Hepatocyte (in vitro differentiated cells): Measurements from ENCODE around the gene USP19. TPM values are rescaled to one million over a fixed set of nuclear protein-coding genes. Genes with fewer than 3 reads are reported as not detected.

Experiments used
- DNase-seq: peaks from one replicate; pipeline ENCODE4 v3.0.0-alpha.2; 2016; ENCODE audit warnings: low spot score
- H2AFZ ChIP-seq: fragments of 200-600 bp; sonication (generic); 2 replicates; pipeline ENCODE4 v1.6.0; 2016; ENCODE audit warnings: antibody characterized with exemption, mild to moderate bottlenecking
- H3K27ac ChIP-seq: fragments of 200-600 bp; sonication (generic); 2 replicates; pipeline ENCODE4 v1.5.1; 2016; ENCODE audit warnings: mild to moderate bottlenecking
- H3K27me3 ChIP-seq: fragments of 200-600 bp; sonication (generic); 2 replicates; pipeline ENCODE4 v1.6.1; 2016
- H3K36me3 ChIP-seq: fragments of 200-600 bp; sonication (generic); replicated peaks from 2 replicates; pipeline ENCODE4 v1.5.1; 2016; ENCODE audit warnings: low read depth; ENCODE audit not compliant: insufficient read depth
- H3K4me1 ChIP-seq: fragments of 200-600 bp; sonication (generic); 2 replicates; pipeline ENCODE4 v1.5.1; 2016; ENCODE audit warnings: mild to moderate bottlenecking, moderate library complexity; ENCODE audit not compliant: insufficient read depth
- H3K4me2 ChIP-seq: fragments of 200-600 bp; sonication (generic); 2 replicates; pipeline ENCODE4 v1.6.0; 2016
- H3K4me3 ChIP-seq: fragments of 200-600 bp; sonication (generic); 2 replicates; pipeline ENCODE4 v1.5.1; 2016; ENCODE audit warnings: mild to moderate bottlenecking
- H3K79me2 ChIP-seq: fragments of 200-600 bp; sonication (generic); 2 replicates; pipeline ENCODE4 v1.6.0; 2017; ENCODE audit warnings: mild to moderate bottlenecking
- H3K9me2 ChIP-seq: fragments of 200-600 bp; sonication (generic); replicated peaks from 2 replicates; pipeline ENCODE4 v1.6.0; 2017; ENCODE audit warnings: mild to moderate bottlenecking; ENCODE audit not compliant: insufficient read depth
- H3K9me3 ChIP-seq: fragments of 200-600 bp; sonication (generic); 2 replicates; pipeline ENCODE4 v1.5.1; 2016; ENCODE audit warnings: low read depth, mild to moderate bottlenecking
- H4K20me1 ChIP-seq: fragments of 200-600 bp; sonication (generic); 2 replicates; pipeline ENCODE4 v1.6.0; 2016; ENCODE audit warnings: mild to moderate bottlenecking; ENCODE audit not compliant: insufficient read depth, poor library complexity, severe bottlenecking
- EZH2 ChIP-seq: fragments of 200-600 bp; sonication (generic); IDR thresholded peaks from 2 replicates; pipeline ENCODE4 v1.6.1; 2016; ENCODE audit warnings: antibody characterized with exemption, mild to moderate bottlenecking, borderline replicate concordance
- EZH2phosphoT487 ChIP-seq: fragments of 200-600 bp; sonication (generic); IDR thresholded peaks from one replicate; pipeline ENCODE4 v1.6.1; 2018; ENCODE audit warnings: antibody characterized with exemption, mild to moderate bottlenecking, low read depth, moderate library complexity; ENCODE audit not compliant: unreplicated experiment, severe bottlenecking
- WGBS: methylation state at CpG from one replicate; pipeline ENCODE4 v1.1.6; 2016; ENCODE audit warnings: low lambda C conversion rate; ENCODE audit errors: missing lambda C conversion rate; 5-methylcytosine and 5-hydroxymethylcytosine counted together
- polyA plus RNA-seq: library from polyadenylated mRNA; unstranded; fragments of >200 nt; fragmentation: Nextera tagmentation; extraction: Ambion mirVana; gene quantifications from 2 replicates; pipeline ENCODE4 v1.2.1, GENCODE V29; 2016
- total RNA-seq: library from RNA; depleted of rRNA; stranded (reverse); fragments of >200 nt; gene quantifications from 2 replicates; pipeline ENCODE4 v1.2.3, GENCODE V29; 2014
- TF ChIP-seq, protein P1 (sequence below): fragments of 200-600 bp; sonication (generic); IDR thresholded peaks from 2 replicates; pipeline ENCODE4 v1.5.1; 2016; ENCODE audit warnings: antibody characterized with exemption, mild to moderate bottlenecking; ENCODE audit not compliant: poor library complexity

Gene USP19
- total and polyA plus RNA-seq, 2 experiments from 2014 or later, result 32.7 to 44.2 TPM

DNA sequence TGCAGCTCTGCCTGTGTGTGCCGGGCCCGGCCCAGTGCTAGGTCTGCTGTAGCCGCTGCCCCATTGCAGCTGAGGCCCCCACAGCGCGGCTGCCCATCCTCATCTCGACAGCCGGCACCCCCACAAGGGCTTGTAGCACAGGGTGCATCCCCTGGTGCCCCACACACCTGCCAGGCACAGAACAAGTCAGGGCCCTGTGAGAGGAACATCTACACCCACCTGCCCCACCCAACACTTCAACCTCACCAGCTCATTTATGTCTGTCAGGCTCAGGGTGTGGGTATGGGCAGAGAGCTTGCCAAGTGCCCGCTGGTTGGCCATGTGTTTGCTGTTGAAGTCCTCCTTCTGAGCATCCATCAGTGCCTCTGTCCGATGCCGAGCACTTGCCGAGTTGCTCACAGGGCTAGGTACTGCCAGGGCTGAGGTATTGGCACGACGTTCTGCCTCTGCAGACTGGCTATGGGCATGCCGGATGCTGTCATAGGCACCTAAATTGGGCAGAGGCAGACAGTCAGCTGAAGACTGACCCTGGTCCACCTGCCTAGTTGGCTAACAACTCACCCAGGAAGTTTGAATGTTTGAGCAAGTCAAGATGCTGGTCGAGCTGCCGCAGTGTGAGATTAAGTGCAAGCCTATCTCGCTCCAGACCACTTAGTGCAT, 2.4 kb upstream of the USP19 start:
- H3K79me2 ChIP-seq, result peaks cover 20% of the 10 kb centered on the region
- H3K9me3 ChIP-seq, result no peaks in the 10 kb centered on the region
- H3K27ac ChIP-seq, result no peak overlapping the region
- peaks cover 9% of the 10 kb centered on the region for H3K4me1 ChIP-seq
- no peaks in the 10 kb centered on the region for H3K36me3 ChIP-seq
- H3K27me3 ChIP-seq, result no peaks in the 10 kb centered on the region
- no peaks in the 10 kb centered on the region for H4K20me1 ChIP-seq
- TF ChIP-seq, protein P1, sequence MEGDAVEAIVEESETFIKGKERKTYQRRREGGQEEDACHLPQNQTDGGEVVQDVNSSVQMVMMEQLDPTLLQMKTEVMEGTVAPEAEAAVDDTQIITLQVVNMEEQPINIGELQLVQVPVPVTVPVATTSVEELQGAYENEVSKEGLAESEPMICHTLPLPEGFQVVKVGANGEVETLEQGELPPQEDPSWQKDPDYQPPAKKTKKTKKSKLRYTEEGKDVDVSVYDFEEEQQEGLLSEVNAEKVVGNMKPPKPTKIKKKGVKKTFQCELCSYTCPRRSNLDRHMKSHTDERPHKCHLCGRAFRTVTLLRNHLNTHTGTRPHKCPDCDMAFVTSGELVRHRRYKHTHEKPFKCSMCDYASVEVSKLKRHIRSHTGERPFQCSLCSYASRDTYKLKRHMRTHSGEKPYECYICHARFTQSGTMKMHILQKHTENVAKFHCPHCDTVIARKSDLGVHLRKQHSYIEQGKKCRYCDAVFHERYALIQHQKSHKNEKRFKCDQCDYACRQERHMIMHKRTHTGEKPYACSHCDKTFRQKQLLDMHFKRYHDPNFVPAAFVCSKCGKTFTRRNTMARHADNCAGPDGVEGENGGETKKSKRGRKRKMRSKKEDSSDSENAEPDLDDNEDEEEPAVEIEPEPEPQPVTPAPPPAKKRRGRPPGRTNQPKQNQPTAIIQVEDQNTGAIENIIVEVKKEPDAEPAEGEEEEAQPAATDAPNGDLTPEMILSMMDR, result no peak
- TF ChIP-seq EZH2 (no peak), EZH2phosphoT487 (no peak)
- no peaks in the 10 kb centered on the region for H3K9me2 ChIP-seq
- no peak overlapping the region for H2AFZ ChIP-seq
- H3K4me2 ChIP-seq, result no peak overlapping the region
- DNase-seq, result no peak
- H3K4me3 ChIP-seq, result no peak overlapping the region
- WGBS, result 94% methylated on average over 17 of the region's 17 CpGs

DNA sequence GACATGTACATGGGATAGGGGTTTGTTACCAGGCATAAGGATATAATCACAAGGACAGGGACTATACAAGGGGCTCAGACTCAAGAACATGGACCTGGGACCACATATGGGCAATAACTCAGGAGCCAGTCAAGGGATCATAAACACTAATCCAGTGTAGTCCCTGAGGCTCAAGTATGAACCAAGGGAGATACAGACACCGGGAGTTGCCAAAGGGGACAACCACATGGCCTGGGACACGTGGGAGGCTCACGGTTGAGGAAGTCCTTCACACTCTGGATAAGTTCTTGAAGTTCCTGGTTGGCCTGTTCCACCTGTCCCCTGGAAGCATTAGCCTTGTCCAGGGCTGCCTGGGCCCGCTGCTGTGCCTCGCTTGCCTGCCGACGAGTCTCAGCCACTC, 1.8 kb upstream of the USP19 start:
- 92% methylated on average over 7 of the region's 7 CpGs for WGBS
- DNase-seq, result no peak
- no peaks in the 10 kb centered on the region for H3K27me3 ChIP-seq
- no peaks in the 10 kb centered on the region for H3K9me3 ChIP-seq
- H3K27ac ChIP-seq, result no peak overlapping the region
- no peak overlapping the region for H2AFZ ChIP-seq
- H3K79me2 ChIP-seq, result peaks cover 20% of the 10 kb centered on the region
- no peaks in the 10 kb centered on the region for H3K36me3 ChIP-seq
- peaks cover 9% of the 10 kb centered on the region for H3K4me1 ChIP-seq
- H3K4me2 ChIP-seq, result no peak overlapping the region
- no peaks in the 10 kb centered on the region for H4K20me1 ChIP-seq
- H3K9me2 ChIP-seq, result no peaks in the 10 kb centered on the region
- no peak overlapping the region for H3K4me3 ChIP-seq
- TF ChIP-seq, protein P1, result no peak
- TF ChIP-seq EZH2, result no peak
- TF ChIP-seq EZH2phosphoT487, result no peak

DNA sequence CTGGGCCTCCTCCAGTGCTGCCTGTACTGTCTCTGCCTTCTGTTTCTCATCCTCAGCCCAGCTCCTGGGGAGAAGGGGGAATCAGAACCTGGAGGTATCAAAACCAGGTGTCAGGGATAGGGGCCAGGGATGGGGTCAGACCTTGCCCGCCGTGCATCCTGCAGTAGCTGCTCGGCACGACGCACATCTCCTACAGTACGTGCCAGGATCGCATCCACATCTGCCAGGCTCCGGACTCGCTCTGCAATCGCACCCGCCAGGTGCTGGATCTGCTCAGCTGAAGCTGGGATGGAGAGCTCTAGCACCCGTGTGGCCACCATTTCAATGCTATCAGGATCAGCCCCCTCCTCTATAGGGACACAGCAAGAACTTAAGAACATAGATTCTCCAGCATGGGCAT, 1.4 kb upstream of the USP19 start:
- WGBS, result 98% methylated on average over 12 of the region's 12 CpGs
- Histone ChIP-seq H3K4me3 (no peak overlapping the region), H2AFZ (no peak overlapping the region), H3K9me2 (no peaks in the 10 kb centered on the region), H3K4me1 (peaks cover 9% of the 10 kb centered on the region), H3K79me2 (peaks cover 20% of the 10 kb centered on the region), H3K36me3 (no peaks in the 10 kb centered on the region), H3K9me3 (no peaks in the 10 kb centered on the region), H3K27me3 (no peaks in the 10 kb centered on the region), H3K27ac (no peak overlapping the region), H3K4me2 (no peak overlapping the region), H4K20me1 (no peaks in the 10 kb centered on the region)
- no peak for DNase-seq
- TF ChIP-seq EZH2 (no peak), EZH2phosphoT487 (no peak)
- TF ChIP-seq, protein P1, result no peak
